Osteoblast (primary cell): ENCODE results near the gene CKAP5. TPM values are rescaled to one million over a fixed set of nuclear protein-coding genes. Genes with fewer than 3 reads are reported as not detected.
"Not testable (repeated sequence)": the region's sequence is repeated elsewhere in the genome, so short reads cannot be mapped to it uniquely, and the experiment has no call there.

ENCODE experiments used
- DNase-seq: peaks from one replicate; pipeline ENCODE4 v3.0.0; 2011; ENCODE audit warnings: low spot score, mixed read lengths; ENCODE audit not compliant: insufficient read length; ENCODE audit errors: missing footprints
- H2AFZ ChIP-seq: 2 replicates; pipeline ENCODE4 v1.6.0; 2011; ENCODE audit warnings: mild to moderate bottlenecking, low read length
- H3K27ac ChIP-seq: 2 replicates; pipeline ENCODE4 v1.5.1; 2011; ENCODE audit warnings: mild to moderate bottlenecking, low read depth, low read length, moderate library complexity
- H3K27me3 ChIP-seq: 2 replicates; pipeline ENCODE4 v1.6.0; 2012; ENCODE audit warnings: mild to moderate bottlenecking, control low read depth, inconsistent platforms, low read length, moderate library complexity; ENCODE audit not compliant: insufficient read depth
- H3K36me3 ChIP-seq: 2 replicates; pipeline ENCODE4 v1.5.1; 2011; ENCODE audit warnings: mild to moderate bottlenecking, low read length, control low read depth, moderate library complexity; ENCODE audit not compliant: insufficient read depth
- H3K4me1 ChIP-seq: 2 replicates; pipeline ENCODE4 v1.5.1; 2011; ENCODE audit warnings: mild to moderate bottlenecking, low read length, control low read depth, moderate library complexity; ENCODE audit not compliant: insufficient read depth
- H3K4me2 ChIP-seq: 2 replicates; pipeline ENCODE4 v1.6.0; 2011; ENCODE audit warnings: mild to moderate bottlenecking, low read length; ENCODE audit not compliant: insufficient read depth
- H3K4me3 ChIP-seq: fragments of 200-600 bp; sonication (generic); 3 replicates; pipeline ENCODE4 v1.5.1; 2012; ENCODE audit warnings: mild to moderate bottlenecking, low read length, inconsistent platforms; ENCODE audit not compliant: insufficient read depth
- H3K79me2 ChIP-seq: 2 replicates; pipeline ENCODE4 v1.6.0; 2012; ENCODE audit warnings: mild to moderate bottlenecking, low read length, control low read depth, inconsistent platforms; ENCODE audit not compliant: insufficient read depth
- H3K9me3 ChIP-seq: 2 replicates; pipeline ENCODE4 v1.5.1; 2011; ENCODE audit warnings: low read depth, low read length, control low read depth
- H4K20me1 ChIP-seq: 2 replicates; pipeline ENCODE4 v1.6.0; 2012; ENCODE audit warnings: mild to moderate bottlenecking, low read length, control low read depth; ENCODE audit not compliant: insufficient read depth
- total RNA-seq: library from RNA; depleted of rRNA; stranded (reverse); fragments of >200 nt; gene quantifications from 2 replicates; pipeline ENCODE4 v1.2.3, GENCODE V29; 2012
- TF ChIP-seq, protein P1 (sequence below): IDR thresholded peaks from 2 replicates; pipeline ENCODE4 v1.5.1; 2011; ENCODE audit warnings: mild to moderate bottlenecking, low read depth, low read length, moderate library complexity; ENCODE audit errors: extremely low read depth

CKAP5 gene
- total RNA-seq, 1 donor: 56.5 TPM

DNA sequence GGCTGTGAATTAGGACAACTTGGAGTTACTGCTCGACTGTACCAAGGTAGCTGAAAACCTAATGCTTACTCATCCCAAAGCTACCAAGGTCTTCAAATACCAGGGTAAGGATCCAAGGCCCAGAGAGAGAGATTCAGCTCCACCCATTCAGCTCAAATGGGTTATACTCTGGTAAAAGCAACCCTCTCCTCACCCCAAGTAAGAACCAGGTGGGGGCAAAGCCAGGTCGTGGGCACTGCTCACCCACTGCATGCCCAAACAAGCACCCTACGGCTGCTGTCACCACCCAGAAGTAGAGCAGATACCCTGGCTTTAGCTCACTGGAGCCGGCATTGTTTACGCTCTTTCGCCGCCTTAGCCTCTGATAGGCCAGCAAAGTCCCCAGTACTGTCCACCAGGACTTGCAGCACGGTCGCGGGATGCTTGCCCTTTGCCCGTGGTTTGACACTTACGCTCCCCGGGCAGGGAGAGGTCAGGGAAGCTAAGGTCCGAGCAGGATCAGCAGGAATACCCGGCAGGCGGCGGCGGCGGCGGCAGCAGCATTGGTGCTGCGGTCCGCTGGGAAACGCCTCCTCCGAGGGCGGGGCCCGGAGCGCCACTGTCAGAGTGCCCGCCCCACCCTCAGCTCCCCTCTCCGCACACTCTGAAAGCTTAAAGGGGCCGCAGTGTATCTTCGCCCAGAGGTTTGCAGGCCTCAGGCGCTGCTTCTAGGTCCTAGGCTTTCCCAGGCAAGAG, 19.6 kb downstream of the CKAP5 start:
- Histone ChIP-seq H4K20me1 (peaks cover 25% of the 10 kb centered on the region), H2AFZ (peak overlapping the region; percentile 95), H3K27ac (peak overlapping the region; percentile 70), H3K4me3 (peak overlapping the region; percentile 88), H3K4me1 (peaks cover 26% of the 10 kb centered on the region), H3K79me2 (peaks cover 99% of the 10 kb centered on the region), H3K9me3 (no peaks in the 10 kb centered on the region), H3K27me3 (no peaks in the 10 kb centered on the region), H3K4me2 (peak overlapping the region; percentile 96), H3K36me3 (no peaks in the 10 kb centered on the region)
- DNase-seq: peak; percentile 92
- TF ChIP-seq, protein P1, sequence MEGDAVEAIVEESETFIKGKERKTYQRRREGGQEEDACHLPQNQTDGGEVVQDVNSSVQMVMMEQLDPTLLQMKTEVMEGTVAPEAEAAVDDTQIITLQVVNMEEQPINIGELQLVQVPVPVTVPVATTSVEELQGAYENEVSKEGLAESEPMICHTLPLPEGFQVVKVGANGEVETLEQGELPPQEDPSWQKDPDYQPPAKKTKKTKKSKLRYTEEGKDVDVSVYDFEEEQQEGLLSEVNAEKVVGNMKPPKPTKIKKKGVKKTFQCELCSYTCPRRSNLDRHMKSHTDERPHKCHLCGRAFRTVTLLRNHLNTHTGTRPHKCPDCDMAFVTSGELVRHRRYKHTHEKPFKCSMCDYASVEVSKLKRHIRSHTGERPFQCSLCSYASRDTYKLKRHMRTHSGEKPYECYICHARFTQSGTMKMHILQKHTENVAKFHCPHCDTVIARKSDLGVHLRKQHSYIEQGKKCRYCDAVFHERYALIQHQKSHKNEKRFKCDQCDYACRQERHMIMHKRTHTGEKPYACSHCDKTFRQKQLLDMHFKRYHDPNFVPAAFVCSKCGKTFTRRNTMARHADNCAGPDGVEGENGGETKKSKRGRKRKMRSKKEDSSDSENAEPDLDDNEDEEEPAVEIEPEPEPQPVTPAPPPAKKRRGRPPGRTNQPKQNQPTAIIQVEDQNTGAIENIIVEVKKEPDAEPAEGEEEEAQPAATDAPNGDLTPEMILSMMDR: no peak

DNA sequence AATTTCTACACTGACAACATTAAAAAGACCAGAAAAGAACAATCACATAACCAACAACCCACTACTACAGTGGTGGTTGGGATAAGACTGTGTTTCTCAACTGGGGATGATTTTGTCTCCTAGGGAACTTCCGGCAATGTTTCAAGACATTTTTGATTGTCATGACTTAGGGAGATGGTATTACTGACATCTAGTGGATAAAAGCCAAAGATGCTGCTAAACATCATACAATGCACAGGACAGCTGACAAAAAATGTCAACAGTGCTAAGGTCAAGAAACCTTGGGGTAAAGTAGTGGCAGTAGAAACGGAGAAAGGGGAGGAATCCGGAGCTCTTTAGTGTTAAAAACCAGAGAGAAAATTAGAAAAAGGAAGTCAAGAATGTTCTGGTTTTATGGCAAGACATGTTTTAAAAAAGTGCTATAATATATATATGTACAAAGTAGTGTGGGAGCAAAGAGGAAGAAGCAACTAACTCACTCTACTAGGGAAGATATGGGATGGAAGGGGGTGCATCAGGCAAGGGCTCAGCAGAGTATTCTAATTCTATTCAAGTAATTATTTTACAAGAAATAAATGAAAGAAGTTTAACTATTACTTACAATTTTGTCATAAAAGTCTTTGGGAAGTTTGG, 37.2 kb downstream of the CKAP5 start:
- Histone ChIP-seq H3K36me3 (peaks cover 49% of the 10 kb centered on the region), H3K79me2 (peaks cover 16% of the 10 kb centered on the region), H3K4me3 (no peak overlapping the region), H3K27ac (peak overlapping the region; percentile 23), H4K20me1 (no peaks in the 10 kb centered on the region), H3K9me3 (no peaks in the 10 kb centered on the region), H2AFZ (no peak overlapping the region), H3K4me2 (no peak overlapping the region), H3K27me3 (no peaks in the 10 kb centered on the region), H3K4me1 (peaks cover 7% of the 10 kb centered on the region)
- TF ChIP-seq, protein P1: peak; percentile 40
- no peak for DNase-seq

DNA sequence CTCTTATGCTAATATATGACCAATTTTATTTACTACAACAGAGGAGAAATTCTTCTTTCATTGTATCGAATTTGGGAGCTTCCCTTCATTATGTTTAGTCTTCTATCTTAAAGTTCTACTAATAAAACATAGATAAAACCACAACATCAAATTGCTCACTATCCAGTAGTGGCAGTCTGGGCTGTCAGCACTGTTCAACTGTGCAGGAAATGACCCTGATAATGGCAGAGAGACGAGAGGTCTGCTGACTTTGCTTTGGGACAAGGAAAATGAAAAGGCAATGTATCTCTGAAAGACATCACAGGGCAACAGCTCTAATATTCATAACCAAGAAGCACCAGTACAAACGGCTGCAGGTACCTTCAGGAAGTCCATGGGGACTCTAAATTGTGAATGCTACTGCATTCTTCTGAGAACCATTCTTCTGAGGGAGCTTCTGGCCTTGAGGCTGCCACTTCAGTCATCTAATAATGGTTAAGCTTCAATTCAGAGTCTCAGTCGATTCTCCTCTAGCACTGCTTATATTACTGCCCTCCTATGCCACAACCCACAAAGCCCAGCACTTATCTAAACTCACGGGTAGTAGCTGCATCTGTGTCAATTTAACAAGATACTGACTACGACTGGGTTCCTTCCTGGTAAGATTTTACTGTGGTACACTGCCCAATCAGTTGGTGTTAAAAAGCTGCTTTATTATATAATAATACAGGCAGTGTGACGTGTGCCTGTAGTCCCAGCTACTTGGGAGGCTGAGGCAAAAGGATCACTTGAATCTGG, 44.2 kb downstream of the CKAP5 start:
- Histone ChIP-seq H3K27me3 (no peaks in the 10 kb centered on the region), H3K79me2 (peaks cover 4% of the 10 kb centered on the region), H3K4me2 (no peak overlapping the region), H3K27ac (no peak overlapping the region), H3K4me3 (no peak overlapping the region), H4K20me1 (no peaks in the 10 kb centered on the region), H3K4me1 (no peaks in the 10 kb centered on the region), H3K9me3 (no peaks in the 10 kb centered on the region), H3K36me3 (peaks cover 48% of the 10 kb centered on the region), H2AFZ (no peak overlapping the region)
- TF ChIP-seq, protein P1: no peak
- DNase-seq: no peak

DNA sequence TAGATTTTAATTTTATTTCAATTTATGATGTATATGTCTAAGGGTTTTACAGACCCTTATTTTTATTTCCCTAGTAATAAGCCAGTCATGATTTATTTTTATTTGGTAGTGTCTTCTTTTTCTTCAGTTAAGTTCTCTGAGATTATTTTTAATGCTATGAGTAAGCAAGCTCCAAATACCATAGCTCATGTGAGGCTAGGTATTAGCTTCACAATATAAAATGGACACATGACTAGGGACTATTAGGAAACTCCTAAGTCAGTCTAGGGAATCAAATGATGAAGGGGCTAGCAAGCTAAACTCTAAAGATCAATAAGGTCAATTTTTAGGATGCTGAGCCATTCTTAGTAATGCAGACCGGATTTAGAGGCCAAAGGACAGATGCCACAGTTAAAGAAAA, 45.9 kb downstream of the CKAP5 start:
- no peak for DNase-seq

DNA sequence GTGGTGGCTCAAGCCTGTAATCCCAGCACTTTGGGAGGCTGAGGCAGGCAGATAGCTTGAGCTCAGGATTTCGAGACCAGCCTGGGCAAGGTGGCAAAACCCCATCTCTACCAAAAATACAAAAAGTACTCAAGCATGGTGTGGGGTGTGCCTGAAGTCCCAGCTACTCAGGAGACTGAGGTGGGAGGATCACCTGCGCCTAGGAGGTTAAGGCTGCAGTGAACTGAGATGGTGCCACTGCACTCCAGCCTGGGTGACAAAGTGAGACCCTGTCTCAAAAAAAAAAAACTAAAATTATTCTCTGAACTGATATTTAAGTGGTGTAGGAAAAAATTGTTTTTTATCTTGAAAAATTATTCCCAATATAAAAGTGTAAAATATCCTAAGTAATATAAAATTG, 46.4 kb downstream of the CKAP5 start:
- peaks cover 59% of the 10 kb centered on the region for H3K36me3 ChIP-seq
- H3K27me3 ChIP-seq, H4K20me1 ChIP-seq, H2AFZ ChIP-seq, DNase-seq, H3K4me1 ChIP-seq, H3K4me3 ChIP-seq, H3K79me2 ChIP-seq, H3K27ac ChIP-seq, H3K9me3 ChIP-seq, H3K4me2 ChIP-seq: not testable (repeated sequence)

More for the DNA sequence above, 45.9 kb downstream of the CKAP5 start:
- no peak overlapping the region for H2AFZ ChIP-seq
- no peak overlapping the region for H3K27ac ChIP-seq
- peaks cover 3% of the 10 kb centered on the region for H4K20me1 ChIP-seq
- H3K27me3 ChIP-seq: no peaks in the 10 kb centered on the region
- no peak overlapping the region for H3K4me2 ChIP-seq
- peaks cover 4% of the 10 kb centered on the region for H3K79me2 ChIP-seq
- H3K4me3 ChIP-seq: no peak overlapping the region
- TF ChIP-seq, protein P1: no peak
- no peaks in the 10 kb centered on the region for H3K4me1 ChIP-seq
- peaks cover 55% of the 10 kb centered on the region for H3K36me3 ChIP-seq
- no peaks in the 10 kb centered on the region for H3K9me3 ChIP-seq
